HG02943 (cell line): ENCODE measurements around the gene TTLL11.

Experiments used
- ATAC-seq: cut with Tn5 transposase; IDR thresholded peaks from one replicate; pipeline ENCODE4 v1.9.1; 2021; ENCODE audit warnings: mild to moderate bottlenecking, low read depth, moderate library complexity; ENCODE audit not compliant: unreplicated experiment

Gene TTLL11, protein sequence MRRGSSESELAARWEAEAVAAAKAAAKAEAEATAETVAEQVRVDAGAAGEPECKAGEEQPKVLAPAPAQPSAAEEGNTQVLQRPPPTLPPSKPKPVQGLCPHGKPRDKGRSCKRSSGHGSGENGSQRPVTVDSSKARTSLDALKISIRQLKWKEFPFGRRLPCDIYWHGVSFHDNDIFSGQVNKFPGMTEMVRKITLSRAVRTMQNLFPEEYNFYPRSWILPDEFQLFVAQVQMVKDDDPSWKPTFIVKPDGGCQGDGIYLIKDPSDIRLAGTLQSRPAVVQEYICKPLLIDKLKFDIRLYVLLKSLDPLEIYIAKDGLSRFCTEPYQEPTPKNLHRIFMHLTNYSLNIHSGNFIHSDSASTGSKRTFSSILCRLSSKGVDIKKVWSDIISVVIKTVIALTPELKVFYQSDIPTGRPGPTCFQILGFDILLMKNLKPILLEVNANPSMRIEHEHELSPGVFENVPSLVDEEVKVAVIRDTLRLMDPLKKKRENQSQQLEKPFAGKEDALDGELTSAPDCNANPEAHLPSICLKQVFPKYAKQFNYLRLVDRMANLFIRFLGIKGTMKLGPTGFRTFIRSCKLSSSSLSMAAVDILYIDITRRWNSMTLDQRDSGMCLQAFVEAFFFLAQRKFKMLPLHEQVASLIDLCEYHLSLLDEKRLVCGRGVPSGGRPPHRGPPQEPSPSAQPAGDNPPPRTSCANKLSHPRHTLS

DNA sequence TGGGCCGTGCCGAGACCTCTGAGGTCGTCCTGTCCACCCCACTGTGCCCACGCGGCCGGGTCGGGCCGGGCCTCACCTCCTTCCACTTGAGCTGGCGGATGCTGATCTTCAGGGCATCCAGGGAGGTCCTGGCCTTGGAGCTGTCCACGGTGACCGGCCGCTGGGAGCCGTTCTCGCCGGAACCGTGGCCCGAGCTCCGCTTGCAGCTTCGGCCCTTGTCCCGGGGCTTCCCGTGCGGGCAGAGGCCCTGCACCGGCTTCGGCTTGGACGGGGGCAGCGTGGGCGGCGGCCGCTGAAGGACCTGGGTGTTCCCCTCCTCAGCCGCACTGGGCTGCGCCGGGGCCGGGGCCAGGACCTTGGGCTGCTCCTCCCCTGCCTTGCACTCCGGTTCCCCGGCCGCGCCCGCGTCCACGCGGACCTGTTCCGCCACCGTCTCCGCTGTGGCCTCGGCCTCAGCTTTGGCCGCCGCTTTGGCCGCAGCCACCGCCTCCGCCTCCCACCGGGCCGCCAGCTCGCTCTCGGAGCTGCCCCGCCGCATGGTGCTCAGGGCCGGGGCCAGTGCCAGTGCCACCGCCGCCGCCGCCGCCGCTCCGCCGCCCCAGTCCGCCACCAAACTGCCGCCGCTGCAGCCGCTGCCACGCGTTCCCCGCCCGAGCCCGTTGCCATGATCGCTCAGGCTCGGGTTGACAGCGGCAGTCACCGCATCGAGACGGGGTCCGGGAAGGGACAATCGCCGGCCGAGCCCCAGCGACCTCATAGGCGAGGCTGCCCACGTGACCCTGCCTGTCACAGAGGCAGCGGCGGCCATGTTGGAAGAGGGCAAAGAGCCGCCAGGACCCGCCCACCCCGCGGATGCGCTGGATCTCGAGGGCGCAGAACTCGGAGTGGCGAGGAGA is at the start of gene TTLL11:
Gene TTLL11 (minus strand): TSS at position 698 of the 896 bp plus-strand sequence. CDS start 160 bp downstream, at position 538.
- peak; percentile 81 for ATAC-seq

DNA sequence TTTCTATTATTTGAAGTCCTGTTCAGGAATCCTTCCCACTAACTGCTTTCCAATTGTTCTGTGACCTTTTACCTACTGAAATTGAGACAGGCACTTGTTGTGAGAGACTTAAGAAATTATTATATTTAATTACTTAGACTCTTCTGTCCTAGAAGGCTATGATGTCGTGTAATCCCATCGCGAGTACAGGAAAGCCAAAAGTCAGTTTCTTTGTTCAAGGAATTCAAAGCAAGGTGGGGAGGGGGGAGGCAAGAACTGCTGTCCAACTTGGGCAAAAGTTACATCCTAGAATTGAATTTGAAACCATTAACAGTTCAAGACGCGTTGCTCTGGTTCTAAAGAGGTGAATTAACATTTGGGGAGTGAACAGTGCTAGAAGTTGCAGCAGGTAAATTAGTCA is 48.6 kb upstream of the TTLL11 start:
- ATAC-seq: no peak

DNA sequence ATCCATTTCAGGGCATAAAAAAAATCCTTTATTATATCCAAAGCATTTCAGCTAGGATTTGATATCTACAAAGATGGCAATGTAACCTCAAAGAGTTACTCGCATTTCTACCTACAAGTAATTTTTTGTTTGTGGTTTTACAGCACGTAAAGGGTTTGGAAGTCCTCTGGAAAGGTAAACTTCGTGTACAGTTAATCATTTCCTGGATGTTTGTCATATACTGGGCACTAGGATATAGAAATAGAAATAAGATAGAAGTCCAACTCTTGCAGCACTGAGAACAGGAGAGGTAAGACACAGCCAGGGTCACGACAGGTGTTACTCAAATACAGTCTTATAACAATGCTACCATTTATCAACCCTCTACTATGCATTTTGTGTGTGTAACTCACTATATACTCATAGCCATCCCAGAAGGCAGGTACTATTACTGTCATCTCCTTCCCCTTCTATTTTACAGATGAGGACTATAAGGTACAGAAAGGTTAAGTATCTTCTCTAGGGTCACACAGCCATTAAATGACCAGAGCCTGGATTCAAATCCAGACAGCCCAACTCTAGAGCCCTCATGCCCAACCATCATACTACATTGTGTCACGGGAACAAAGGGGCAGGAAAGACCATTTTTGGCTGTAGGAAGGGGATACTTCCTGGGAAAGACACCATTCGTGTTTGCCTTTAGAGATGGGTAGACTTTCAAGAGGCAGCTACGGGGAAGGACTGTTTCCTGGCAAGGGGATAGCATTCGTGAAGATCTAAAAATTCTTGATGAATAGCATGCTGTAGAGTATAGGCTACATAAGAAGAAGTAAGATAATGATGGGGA is 47.5 kb upstream of the TTLL11 start:
- ATAC-seq: no peak

DNA sequence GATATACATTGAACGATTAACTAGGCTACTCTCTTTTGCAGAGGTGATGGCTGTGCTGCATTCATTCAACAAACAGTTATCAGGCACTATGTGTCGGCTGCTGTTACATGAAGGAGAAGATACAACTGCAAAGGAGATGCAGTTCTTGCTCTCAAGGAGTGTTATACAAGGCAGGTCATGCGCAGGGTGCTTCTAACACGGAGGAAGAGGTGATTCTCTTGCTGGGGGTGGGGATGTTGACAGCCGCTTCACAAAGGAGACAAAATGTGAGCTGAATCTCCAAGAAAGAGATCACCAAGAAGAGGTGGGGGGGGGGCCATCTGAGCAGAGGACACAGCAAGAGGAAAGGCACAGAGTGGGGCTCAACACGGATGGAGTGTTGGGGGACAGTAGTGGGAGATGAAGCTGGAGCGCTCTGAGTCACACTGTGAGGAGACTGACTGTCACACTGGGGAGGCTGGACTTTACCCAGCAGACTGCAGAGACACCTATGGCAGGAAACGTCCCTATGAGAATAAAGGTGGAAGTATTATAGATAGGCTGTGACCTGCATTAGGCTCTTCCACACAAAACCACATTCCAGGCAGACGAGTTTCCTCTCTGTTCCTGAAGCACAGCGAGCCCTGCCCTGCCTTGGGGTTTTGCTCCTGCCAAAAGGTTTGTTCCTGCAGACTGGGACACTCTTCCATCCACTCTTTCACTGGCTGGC is 45.6 kb upstream of the TTLL11 start:
- no peak for ATAC-seq

DNA sequence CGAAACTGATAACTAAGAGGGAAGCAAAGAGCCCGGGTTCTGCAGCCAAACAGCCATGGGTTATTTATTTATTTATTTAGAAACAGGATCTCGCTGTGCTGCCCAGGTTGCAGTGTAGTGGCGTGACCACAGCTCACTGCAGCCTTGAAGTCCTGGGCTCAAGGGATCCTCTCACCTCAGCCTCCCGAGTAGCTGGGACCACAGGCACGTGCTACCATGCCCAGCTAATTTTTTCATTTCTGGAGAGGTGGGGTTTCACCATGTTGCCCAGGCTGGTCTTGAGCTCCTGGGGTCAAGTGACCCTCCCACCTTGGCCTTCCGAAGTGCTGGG is 42.4 kb upstream of the TTLL11 start:
- ATAC-seq: no peak

DNA sequence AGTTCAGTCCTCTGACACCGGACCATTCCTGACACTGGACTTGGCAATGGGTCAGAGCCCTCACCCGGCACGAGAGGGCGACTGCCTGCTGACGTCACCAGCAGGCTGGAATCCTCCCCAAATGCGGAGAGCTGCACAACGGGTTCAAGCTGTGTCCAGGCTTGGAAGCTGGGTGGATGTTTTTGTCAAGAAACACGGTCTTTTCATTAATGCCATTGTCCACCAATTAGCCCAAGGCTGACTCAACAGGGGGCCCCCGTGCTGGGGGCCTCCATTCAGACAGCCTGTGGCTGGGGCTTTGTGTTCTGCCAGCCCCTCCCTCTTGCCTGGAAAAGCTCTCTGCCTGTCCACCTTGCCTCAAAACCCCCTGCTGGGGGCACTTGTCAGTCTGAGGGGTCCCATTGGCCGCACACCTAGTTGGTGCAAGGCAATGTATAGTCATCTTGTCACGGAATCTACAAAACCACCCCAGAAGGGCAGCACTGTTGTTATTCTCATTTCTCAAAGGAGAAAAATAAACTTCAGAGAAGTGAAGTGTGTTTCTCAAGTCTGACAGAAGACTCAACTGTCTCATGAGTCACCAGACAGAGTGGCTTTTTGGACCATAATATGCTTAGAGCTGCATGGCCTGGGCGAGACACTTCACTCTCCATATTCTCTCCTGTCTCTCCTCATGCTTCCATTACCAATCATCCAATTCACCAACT is 41.9 kb upstream of the TTLL11 start:
- no peak for ATAC-seq

DNA sequence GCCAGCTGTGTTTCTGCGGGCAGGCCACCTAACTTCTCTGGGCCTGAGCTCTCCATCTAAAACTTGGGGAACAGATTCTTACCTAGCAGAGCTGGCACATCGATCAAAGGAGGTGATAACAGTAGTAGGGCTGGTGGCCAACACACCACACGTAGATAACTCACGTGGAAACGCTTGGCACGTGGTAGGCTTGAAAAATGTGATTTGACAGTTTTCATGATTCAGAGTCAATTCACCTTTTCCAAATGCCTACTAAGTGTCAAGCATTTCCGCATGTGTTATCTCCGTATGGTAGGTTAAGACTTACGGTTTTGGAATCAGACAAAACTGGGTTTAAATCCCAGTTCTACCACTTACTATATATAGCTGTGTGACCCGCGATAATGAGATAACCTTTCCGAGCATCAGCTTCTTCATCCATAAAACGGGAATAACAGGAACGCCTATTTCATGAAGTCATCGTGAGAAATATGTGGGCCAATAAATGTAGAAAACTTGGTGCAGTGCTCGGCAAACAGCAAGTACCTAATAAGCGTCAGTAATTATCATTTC is 41.0 kb upstream of the TTLL11 start:
- ATAC-seq: no peak

DNA sequence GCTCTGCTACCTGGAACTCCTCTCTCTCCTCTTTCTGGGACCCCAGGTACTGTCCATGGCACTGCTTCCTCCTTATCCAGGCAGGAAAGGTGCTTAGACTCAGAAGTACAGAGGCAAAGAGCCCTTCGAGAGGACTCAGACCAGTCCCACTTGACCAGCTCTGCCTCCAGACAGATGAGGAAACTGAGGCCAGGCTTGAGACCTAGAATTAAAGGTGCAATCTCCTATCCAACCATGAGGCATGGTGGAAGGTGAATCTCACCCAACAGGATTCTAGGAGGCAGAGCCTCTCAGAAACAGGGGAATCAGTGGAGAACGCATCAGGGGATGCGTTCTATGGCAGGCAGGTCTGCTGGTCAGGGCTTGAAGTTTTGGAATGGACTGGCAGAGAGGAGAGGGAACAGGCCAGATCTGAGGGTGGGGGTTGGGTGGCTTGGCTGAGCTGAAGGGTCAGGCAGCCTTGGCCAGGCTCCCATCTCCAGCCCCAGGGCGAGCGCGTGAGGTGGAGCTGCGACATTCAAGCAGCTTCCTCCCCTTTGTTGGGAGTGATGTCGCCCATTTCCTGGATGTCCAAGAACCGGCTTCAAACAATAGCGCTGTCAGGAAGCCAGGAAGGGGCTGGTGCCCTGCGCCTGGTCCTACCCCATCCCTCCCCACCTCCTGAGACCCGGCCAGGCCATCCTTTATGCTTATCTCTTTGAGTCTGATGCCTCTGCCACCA is 40.3 kb upstream of the TTLL11 start:
- ATAC-seq: no peak

DNA sequence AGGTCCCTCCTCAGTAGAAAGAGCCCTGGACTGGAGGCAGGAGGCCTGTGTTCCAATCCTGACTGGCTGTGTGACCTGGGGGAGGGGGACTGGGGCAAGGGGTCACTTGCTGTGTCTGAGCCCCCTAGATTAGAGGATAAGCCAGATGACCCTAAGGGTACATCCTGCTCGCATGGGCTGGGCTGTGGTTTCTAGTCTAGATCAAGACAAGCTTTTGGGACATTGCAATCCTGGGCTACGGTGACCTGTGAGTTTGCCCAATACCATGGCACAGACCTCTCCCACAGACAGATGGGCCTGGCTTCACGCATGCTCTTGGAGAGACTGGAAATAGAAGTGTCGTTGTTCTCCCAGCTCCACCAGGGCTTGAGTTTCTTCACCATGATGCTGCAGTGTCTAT is 39.4 kb upstream of the TTLL11 start:
- ATAC-seq: no peak

DNA sequence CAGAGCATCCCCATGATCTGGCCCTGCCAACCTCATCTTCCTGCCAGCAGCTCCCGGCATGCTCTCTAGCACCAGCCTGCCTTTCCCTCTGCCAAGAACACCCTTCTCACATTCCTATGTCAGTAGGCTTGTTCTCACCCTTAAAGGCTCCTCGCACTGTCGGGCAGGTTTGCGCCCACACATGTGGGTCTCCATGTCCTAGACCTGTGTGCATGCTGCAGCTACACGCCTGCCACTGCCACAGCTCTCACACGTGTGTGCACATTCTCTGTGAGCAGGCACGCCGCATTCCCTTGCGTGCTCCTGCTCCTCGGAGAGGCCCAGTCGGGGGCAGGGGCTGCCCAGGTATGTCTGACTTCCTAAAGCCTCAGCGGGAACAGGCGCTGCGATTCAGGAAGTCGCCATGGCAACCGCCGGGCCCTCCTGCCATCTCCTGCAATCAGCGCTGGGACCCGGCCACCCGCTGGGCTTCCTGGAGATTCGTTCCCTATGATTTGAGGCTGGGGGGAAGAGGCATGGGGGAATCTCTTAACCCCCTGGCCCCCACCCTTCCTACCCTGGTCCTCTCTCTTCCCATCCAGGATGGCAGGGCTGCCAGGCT is 38.4 kb upstream of the TTLL11 start:
- ATAC-seq: no peak

DNA sequence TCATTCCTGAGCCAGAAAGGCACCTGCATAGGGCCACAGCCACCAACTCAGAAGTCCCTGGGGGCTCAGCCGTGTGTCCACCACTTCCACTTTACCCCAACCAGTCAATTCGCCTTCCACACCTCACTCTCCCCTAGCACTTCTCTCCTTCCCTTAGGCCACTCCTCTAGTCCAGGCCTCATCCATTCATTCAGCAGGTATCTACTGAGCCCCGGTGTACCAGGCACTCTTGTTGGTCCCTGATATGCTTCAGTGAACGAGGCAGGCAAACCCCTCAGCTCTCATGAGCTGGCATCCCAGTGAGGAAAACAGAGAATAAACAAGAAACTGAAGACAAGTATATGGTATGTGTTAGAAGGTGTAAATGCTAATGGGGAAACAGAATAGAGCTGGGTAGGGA is 37.7 kb upstream of the TTLL11 start:
- ATAC-seq: no peak

DNA sequence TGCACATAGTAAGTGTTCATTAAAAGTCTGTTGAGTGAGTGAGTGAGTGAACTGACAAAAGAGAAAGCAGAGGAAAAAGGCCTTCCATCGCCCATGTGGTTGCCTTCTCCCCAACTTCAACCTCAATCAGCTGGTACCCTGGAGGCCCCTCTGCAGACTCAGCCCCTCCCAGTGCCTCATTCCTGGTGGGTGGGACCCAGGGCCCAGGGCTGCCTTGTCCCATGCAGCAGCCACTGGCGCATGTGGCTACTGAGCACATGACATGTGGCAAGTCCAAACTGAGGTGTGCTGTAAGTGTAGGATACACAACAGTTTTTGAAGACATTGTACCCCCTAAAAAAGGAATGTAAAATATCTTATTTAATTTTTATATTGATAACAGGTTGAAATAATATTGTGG is 36.9 kb upstream of the TTLL11 start:
- ATAC-seq: no peak

DNA sequence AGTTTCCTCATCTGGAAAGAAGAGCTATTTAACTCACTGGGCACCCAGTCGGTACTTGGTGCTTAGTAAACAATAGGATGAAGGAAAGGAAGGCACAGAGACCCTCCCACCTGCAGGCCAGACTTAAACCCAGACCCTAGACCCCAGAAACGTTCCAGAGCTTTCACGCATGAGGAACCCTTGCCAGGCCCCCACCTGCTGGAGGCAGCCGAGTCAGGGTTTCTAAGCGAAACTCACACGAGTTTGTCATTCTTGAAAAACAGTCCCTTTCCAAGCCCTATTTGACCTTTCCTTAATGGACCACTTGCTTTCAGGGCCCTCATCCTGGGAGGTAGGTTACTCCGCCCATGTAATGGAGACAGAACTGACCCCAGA is 35.8 kb upstream of the TTLL11 start:
- no peak for ATAC-seq

DNA sequence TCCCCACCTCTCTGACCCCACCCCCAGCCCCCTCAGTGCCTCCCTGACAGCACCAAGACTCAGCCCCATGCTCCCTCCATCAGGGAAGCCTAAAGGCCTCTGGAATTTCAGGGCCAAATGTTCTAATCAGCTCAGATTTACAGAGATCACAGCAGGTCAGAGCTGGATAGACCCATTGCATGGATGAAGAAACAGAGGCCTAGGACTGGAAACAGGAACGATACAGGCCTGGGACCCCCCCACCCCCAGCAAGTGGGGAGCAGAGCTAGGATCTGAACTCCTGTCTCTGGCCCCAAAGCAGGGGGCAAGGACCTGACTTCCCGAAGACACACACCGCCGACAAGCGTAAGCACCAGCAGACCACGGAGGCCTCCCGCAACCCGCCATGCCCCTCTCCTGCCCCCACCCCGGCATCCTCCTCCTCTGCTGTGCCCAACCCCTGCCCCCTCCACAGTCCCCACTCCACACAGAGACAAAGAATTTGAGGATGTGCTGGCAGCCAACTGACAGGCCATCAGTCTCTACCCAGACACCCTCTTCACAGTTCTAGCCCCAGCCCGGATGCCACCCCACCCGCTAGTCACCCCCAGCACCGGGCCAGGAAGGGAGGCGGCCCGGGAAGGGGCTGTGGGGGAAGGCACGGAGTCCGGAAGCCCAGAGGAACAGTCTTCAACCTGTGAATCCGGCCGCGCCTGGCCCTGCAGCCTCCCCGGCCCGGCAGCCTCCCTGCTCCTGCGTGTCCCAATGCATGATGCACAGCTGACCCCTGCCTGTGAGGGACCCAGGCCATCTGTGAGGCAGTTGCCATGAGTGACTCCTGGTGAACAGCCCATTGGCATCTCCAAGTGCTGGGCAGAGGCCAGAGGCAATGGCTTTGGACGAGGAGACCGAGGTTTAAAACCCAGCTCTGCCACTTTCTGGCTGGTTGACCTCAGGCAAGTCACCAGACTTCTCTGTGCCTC is 35.2 kb upstream of the TTLL11 start:
- no peak for ATAC-seq

DNA sequence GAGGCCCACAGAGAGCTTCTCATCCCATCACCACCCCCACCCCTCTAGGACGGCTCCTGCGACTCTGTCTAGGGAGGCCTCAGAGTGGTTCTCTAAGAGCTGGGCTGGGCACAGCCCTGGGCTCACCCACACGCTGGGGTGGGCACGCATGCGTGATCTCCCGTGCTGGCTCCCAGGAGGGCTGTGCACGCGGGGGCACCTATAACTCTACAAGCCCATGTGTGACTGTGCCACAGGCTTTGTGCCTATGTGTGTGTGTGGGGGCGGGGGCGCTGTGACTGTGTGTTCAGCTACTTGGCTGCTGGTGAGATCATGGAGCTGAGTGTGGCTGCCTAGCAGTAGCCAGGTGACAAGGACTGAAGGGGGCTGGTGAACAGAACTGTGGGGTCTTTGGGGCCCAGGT is 34.3 kb upstream of the TTLL11 start:
- no peak for ATAC-seq

DNA sequence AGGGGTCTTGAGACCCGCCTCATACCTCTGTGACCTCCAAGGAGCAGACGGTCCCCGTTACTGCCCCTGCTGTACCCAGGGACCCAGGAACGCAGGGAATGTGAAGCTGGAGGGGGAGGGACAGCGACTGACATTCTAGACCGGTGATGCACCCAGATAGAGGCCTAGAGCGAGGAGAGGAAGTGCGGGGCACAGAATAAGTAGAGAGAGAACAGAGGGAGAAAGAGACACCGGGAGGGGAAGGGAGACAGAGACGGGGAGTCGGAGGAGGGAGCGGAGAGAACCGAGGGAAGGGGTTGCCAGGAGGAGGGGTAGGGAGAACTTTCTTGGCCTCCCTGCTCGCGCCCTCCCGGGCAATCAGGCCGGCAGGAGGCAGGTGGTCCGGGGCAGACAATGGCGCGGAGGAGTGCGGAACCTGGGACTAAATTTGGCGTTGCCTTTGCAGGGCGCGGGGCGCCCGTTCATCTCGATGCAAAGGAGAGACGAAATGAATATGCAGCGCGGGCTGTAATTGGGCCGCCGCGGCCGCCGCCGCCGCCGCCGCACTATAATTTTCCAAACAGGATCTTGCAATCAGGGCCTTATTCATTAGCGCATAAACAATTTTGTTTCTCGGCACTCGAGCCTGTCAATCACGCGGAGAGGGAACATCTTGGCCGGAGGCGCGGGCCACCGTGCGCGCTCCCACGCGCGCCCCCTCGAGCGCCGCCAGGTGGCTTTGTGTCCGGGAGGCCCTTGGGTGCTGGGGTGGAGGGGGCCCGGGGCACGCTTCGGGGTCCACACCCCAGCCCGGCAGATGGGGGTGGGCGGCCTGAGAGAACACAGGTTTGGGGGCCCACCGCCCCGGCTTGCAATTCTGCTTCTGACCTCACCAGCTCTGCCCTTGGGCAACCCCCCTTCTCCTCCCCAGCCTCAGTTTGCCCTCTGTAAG is 33.5 kb upstream of the TTLL11 start:
- ATAC-seq: no peak
